Effector memory CD8-positive, alpha-beta T cell (primary cell): ENCODE results near the gene KCNJ13.
A peak's percentile ranks its signal among the peaks of the same experiment; 100 is the strongest.

Source experiments
- ATAC-seq: fragments of 150-1000 bp; cut with Tn5 transposase; replicated peaks from 2 replicates; pipeline ENCODE4 v1.10.0; 2021; ENCODE audit warnings: mild to moderate bottlenecking, moderate library complexity
- DNase-seq, 3 experiments: peaks; one replicate each; pipeline ENCODE4 v3.0.0; 2021
- H3K27ac Mint-ChIP-seq, 2 donors: one replicate each; pipeline ENCODE4 v1.8.0; 2022; ENCODE audit warnings: mild to moderate bottlenecking in 2 of 2, mixed read lengths in 2 of 2, moderate library complexity in 2 of 2
- H3K27me3 Mint-ChIP-seq, 2 donors: one replicate each; pipeline ENCODE4 v1.8.0; 2022; ENCODE audit warnings: mixed read lengths in 2 of 2
- H3K36me3 Mint-ChIP-seq: one replicate; pipeline ENCODE4 v1.8.0; 2022; ENCODE audit warnings: mild to moderate bottlenecking, moderate library complexity, mixed read lengths; ENCODE audit not compliant: insufficient read depth
- H3K4me1 Mint-ChIP-seq, 2 donors: one replicate each; pipeline ENCODE4 v1.8.0; 2022; ENCODE audit warnings: low read depth in 2 of 2, mixed read lengths in 2 of 2
- H3K4me3 Mint-ChIP-seq, 2 donors: one replicate each; pipeline ENCODE4 v1.8.0; 2022; ENCODE audit warnings: mild to moderate bottlenecking in 2 of 2, mixed read lengths in 2 of 2, moderate library complexity in 2 of 2
- H3K9me3 Mint-ChIP-seq, 2 donors: one replicate each; pipeline ENCODE4 v1.8.0; 2022; ENCODE audit warnings: mixed read lengths in 2 of 2
- total RNA-seq, 9 experiments: gene quantifications; one replicate each; lab custom pipeline; 2026; lab: John Stamatoyannopoulos, UW

KCNJ13 gene
- 0 to 0.67 (median 0) reads per million in 9 experiments for total RNA-seq

DNA sequence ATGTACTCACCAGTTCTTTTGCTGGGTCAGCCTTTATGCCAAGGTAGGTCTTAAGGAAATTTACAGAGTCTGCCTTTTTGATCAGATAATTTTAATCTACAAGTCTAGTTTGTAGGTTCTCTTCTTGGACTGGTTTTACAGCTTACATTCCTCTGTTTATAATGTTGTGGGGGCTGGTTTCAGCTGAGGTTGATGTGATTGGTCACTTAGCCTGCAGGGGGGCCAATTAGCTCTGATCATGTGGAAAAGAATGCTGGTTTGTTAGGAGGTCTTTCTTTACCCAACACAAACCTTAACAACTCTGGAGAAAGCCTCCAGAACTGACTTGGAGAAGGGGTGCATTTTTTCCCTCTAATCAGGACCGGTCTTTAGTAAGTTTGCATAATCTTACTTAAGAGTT, at the start of gene KCNJ13:
Gene KCNJ13, minus strand, starts transcription at position 131 of the 400 bp plus-strand sequence. CDS start 5,203 bp downstream, outside the sequence.
- DNase-seq = no peak
- no peaks in the 10 kb centered on the region for H3K9me3 Mint-ChIP-seq
- H3K27ac Mint-ChIP-seq = no peak within 1 kb of the TSS
- no peaks in the 10 kb centered on the region for H3K27me3 Mint-ChIP-seq
- H3K36me3 Mint-ChIP-seq = peaks cover 5% of the 10 kb centered on the region
- H3K4me3 Mint-ChIP-seq = no peak within 1 kb of the TSS
- peaks cover 12 to 24% of the 10 kb centered on the region in 2 donors for H3K4me1 Mint-ChIP-seq
- no peak for ATAC-seq

DNA sequence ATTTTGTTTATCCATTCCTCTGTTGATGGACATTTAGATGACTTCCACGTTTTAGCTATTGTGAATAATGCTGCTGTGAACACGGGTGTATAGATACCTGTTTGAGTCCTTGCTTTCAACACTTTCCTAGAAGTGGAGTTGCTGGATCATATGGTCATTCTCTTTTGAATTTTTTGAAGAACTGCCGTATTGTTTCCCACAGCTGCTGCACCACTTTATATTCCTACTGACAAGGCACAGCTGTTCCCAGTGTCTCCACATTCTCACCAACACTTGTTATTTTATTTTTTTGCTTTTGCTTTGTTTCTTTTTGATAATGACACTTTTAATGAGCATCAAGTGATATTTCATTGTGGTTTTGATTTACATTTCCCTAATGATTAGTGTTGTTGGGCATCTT, 41.4 kb upstream of the KCNJ13 start:
- H3K9me3 Mint-ChIP-seq = no peaks in the 10 kb centered on the region
- no peak overlapping the region for H3K4me3 Mint-ChIP-seq
- ATAC-seq (no peak), DNase-seq (no peak)
- H3K27ac Mint-ChIP-seq = no peak overlapping the region
- peaks cover 90% of the 10 kb centered on the region for H3K36me3 Mint-ChIP-seq
- peaks cover 0 to 3% of the 10 kb centered on the region in 2 donors for H3K4me1 Mint-ChIP-seq
- no peaks in the 10 kb centered on the region for H3K27me3 Mint-ChIP-seq

DNA sequence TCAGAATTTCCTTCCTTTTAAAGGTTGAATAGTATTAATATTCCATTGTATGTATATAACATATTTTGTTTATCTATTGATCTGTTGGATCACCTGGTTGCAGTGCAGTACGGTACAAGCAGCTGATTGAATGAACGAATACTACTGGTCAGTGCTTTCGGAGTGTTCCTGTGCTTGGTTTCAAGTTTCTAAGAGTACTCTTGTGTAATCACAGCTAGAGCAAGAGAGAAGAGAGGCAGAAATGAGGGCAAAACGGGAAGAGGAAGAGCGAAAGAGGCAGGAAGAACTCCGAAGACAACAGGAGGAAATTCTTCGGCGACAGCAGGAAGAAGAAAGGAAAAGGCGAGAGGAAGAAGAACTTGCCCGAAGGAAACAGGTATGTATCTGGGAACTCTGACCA, 40.3 kb upstream of the KCNJ13 start:
- no peak overlapping the region for H3K4me3 Mint-ChIP-seq
- H3K27ac Mint-ChIP-seq = peak overlapping the region in 1 of 2 donors; percentile 47
- peaks cover 0 to 3% of the 10 kb centered on the region in 2 donors for H3K4me1 Mint-ChIP-seq
- ATAC-seq (no peak), DNase-seq (no peak)
- peaks cover 90% of the 10 kb centered on the region for H3K36me3 Mint-ChIP-seq
- no peaks in the 10 kb centered on the region for H3K27me3 Mint-ChIP-seq
- H3K9me3 Mint-ChIP-seq = no peaks in the 10 kb centered on the region

DNA sequence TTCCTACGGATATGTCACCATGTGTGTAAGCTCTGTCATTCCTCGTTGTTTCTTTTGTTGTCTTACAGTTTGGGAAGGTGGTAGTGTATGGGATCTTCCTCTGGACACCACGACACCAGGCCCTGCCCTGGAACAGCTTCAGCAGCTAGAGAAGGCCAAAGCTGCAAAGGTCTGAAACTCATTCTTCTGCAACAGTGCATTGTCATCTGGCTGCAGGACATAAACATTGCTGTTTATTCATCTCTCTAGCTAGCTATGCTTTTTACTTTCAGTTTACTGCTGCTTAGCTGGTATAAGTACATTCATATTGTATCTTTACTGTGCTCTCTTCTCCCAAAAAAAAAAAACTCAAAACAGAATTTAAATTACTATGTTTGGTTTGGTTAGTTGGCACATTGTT, 39.2 kb upstream of the KCNJ13 start:
- H3K9me3 Mint-ChIP-seq = no peaks in the 10 kb centered on the region
- no peaks in the 10 kb centered on the region for H3K27me3 Mint-ChIP-seq
- H3K4me3 Mint-ChIP-seq = no peak overlapping the region
- peaks cover 0 to 3% of the 10 kb centered on the region in 2 donors for H3K4me1 Mint-ChIP-seq
- no peak for DNase-seq
- peaks cover 90% of the 10 kb centered on the region for H3K36me3 Mint-ChIP-seq
- peak overlapping the region in 1 of 2 donors; percentile 47 for H3K27ac Mint-ChIP-seq
- ATAC-seq = no peak

DNA sequence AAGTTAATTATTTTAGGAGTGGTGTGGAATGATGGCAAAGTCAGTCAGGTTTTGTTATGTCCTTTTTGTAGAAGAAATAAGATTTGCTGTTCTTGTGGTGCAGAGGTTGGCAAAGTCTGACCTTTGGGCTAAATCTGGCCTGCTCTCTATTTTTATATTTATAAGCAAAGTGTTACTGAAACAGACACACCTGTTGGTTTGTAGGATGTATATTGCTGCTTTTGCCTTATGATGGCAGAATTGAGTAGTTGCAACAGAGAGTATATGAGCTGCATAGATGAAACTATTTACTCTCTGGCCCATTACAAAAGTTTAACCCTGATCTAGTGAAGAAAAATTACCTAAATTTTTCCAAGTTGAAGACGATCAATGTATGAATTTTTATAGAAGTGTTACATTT, 34.1 kb upstream of the KCNJ13 start:
- Mint-ChIP-seq H3K9me3 (no peaks in the 10 kb centered on the region), H3K36me3 (peaks cover 80% of the 10 kb centered on the region), H3K27ac (peak overlapping the region in 1 of 2 donors; percentile 60), H3K4me1 (no peaks in the 10 kb centered on the region), H3K4me3 (no peak overlapping the region), H3K27me3 (no peaks in the 10 kb centered on the region)
- DNase-seq (no peak), ATAC-seq (no peak)

DNA sequence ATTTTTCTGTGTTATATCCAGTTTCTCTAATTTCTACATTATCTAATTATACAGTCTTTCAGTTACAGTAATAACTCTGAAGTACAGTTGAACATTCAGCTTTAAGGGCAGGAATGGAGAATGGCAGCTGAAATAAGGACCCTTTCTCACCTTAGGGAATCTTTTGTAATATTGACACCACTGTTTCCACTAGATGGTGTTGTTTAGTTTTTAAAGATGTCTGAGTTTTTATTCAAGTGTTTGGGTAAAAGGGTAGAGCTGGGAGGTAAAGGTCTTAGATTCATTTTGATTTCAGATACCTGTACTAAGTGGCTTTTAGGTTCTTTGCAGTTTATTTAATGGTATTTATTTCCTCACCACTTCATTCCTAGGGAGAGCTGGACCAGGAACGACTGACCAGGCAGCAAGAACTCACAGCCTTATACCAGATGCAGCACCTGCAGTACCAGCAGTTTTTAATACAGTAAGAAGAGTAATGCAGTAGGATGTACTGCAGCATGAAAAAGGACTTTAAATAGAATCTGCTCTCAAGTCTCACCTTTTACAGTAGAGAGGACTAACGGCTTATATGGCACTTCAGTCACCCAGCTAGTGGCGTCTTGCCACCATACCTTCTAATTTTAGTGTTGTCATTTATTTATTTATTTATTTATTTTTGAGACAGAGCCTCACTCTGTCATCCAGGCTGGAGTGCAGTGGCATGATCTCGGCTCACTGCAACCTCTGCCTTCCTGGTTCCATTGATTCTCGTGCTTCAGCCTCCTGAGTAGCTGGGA, 33.2 kb upstream of the KCNJ13 start:
- no peaks in the 10 kb centered on the region for H3K27me3 Mint-ChIP-seq
- no peaks in the 10 kb centered on the region for H3K9me3 Mint-ChIP-seq
- ATAC-seq = no peak

DNA sequence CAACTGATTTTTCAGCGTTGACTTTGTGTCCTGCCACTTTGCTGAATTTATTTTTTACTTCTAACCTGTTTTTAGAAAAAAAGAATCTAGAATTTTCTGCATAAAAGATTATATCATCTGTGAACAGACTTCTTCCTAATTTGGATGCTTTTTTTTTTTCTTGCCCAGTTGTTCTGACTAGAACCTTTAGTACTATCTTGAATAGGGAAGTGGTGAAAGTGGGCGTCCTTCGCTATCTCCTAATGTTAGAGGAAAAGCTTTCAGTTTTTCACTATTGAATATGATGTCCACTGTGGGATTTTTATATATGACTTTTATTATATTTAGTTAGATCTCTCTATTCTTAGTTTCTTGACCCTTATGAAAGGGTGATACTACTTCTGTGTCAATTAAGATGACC, 25.7 kb upstream of the KCNJ13 start:
- Mint-ChIP-seq H3K27me3 (no peaks in the 10 kb centered on the region), H3K4me3 (no peak overlapping the region), H3K9me3 (no peaks in the 10 kb centered on the region), H3K4me1 (peaks cover 0 to 4% of the 10 kb centered on the region in 2 donors), H3K36me3 (peaks cover 50% of the 10 kb centered on the region), H3K27ac (no peak overlapping the region)
- ATAC-seq = no peak
- DNase-seq = no peak

More for the DNA sequence above, 33.2 kb upstream of the KCNJ13 start:
- H3K4me1 Mint-ChIP-seq = no peaks in the 10 kb centered on the region
- no peak overlapping the region for H3K4me3 Mint-ChIP-seq
- peaks cover 77% of the 10 kb centered on the region for H3K36me3 Mint-ChIP-seq
- H3K27ac Mint-ChIP-seq = peak overlapping the region; percentile 60
- DNase-seq = no peak

DNA sequence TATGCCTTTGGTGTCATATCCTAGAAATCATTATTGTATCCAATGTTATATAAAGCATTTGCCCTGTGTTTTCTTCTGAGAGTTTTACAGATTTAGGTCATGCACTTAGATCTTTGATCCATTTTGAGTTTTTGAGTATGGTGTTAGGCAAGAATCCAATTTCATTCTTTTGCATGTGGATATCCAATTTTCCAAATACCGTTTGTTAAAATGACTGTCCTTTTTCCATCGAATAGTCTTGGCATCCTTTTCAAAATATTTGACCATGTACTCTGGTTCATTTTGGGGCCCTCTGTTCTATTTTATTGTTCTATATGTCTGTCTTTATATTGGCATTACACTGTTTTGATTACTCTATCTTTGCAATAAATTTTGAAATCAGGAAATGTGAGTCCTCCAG, 23.8 kb upstream of the KCNJ13 start:
- no peaks in the 10 kb centered on the region for H3K9me3 Mint-ChIP-seq
- H3K36me3 Mint-ChIP-seq = peaks cover 53% of the 10 kb centered on the region
- no peak for ATAC-seq
- peaks cover 0 to 4% of the 10 kb centered on the region in 2 donors for H3K4me1 Mint-ChIP-seq
- H3K27me3 Mint-ChIP-seq = no peaks in the 10 kb centered on the region
- no peak for DNase-seq
- H3K4me3 Mint-ChIP-seq = no peak overlapping the region
- no peak overlapping the region for H3K27ac Mint-ChIP-seq

DNA sequence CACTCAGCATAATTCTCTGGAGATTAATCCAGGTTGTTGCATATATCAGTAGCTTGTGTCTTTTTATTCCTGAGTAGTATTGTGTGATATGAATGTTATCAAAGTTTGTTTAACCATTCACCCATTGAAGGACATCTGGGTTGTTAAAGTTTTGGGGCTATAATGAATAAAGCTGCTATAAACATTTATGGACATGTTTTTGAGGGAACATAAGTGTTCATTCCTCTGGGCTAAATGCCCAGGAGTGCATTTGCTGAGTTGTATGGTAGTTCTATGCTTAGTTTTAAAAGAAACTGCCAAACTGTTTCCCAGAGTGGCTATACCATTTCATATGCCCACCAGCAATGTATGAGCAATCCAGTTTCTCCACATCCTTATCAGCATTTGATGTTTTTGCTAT, 21.8 kb upstream of the KCNJ13 start:
- Mint-ChIP-seq H3K27ac (no peak overlapping the region), H3K4me1 (no peaks in the 10 kb centered on the region), H3K27me3 (no peaks in the 10 kb centered on the region), H3K9me3 (no peaks in the 10 kb centered on the region), H3K4me3 (no peak overlapping the region), H3K36me3 (peaks cover 49% of the 10 kb centered on the region)
- DNase-seq (no peak), ATAC-seq (no peak)

DNA sequence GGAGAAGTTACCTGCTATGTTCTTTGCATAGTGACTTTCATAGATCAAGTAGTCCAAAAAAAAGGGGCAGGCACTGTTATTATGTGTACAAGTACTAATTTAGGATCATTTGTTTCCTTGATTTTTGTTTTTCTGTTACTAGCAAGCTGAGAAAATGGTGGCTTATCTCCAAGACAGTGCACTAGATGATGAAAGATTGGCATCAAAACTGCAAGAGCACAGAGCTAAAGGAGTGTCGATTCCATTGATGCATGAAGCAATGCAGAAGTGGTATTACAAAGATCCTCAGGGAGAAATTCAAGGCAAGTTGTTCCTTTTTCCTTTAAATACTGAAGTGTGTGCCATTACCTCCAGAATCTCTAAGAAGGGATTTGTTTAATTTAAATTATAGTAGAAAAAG, 19.6 kb upstream of the KCNJ13 start:
- no peak for DNase-seq
- Mint-ChIP-seq H3K36me3 (peaks cover 41% of the 10 kb centered on the region), H3K4me3 (no peak overlapping the region), H3K9me3 (no peaks in the 10 kb centered on the region), H3K4me1 (no peaks in the 10 kb centered on the region), H3K27ac (peak overlapping the region in 1 of 2 donors; percentile 30), H3K27me3 (no peaks in the 10 kb centered on the region)
- no peak for ATAC-seq

DNA sequence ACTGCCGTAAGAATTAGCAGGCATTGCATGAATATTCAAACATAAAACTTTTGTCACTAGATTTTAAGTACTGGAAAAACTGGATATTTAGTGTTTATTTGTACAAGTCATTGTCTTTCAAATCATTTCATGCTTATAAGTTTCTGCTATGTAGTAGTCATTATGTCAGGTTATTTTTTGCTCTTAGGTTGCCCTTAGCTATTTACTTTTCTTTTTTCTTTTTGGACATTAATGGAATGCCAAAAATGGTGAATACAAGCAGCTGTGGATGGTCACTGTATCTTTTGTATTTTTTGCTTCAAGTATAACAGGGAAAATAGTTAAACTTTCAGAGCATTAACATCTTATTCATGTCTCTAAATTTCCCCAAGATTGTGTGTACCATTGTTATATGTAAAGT, 18.6 kb upstream of the KCNJ13 start:
- Mint-ChIP-seq H3K27me3 (no peaks in the 10 kb centered on the region), H3K4me1 (no peaks in the 10 kb centered on the region), H3K4me3 (no peak overlapping the region), H3K36me3 (peaks cover 41% of the 10 kb centered on the region), H3K27ac (no peak overlapping the region), H3K9me3 (no peaks in the 10 kb centered on the region)
- DNase-seq (no peak), ATAC-seq (no peak)

DNA sequence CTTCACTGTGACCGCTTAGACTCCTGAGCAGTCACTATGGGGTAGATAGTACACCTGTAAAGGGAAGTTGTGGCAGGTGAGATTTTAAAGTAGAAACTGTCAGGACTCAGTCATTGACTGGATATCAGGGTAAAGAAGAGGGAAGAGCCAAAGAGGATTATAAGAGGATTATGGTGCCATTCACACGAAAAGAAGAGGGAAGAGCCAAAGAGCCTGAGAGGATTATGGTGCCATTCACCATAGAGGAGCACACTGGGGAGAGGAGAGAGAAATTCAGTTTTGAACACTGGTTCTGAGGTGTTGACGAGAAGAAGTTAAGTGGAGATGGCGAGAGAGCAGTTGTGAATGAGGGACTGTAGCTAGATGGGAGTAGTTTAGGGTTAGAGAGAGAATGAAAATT, 16.9 kb upstream of the KCNJ13 start:
- Mint-ChIP-seq H3K9me3 (no peaks in the 10 kb centered on the region), H3K4me1 (no peaks in the 10 kb centered on the region), H3K27me3 (no peaks in the 10 kb centered on the region), H3K36me3 (peaks cover 37% of the 10 kb centered on the region), H3K27ac (no peak overlapping the region), H3K4me3 (no peak overlapping the region)
- ATAC-seq = no peak
- DNase-seq = no peak

DNA sequence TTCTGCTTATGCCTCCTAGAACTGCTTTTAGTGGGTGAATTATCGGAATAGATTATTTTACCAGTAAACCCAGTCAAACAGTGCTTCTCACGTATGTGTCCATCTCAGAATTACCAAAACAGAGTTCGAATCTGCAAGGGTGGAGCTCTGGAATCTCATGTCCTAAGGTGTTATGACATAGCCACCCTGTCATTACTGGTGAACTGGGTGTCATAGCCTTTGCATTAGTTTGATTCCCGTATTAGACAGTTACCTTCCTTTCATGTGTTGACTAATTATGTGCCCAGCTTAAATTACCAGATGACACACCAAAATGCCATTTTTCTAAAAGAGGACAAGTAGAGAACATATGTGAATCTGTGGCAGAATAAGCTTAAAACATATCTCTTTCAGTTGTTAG, 15.2 kb upstream of the KCNJ13 start:
- Mint-ChIP-seq H3K36me3 (peaks cover 37% of the 10 kb centered on the region), H3K27ac (no peak overlapping the region), H3K4me3 (no peak overlapping the region), H3K9me3 (no peaks in the 10 kb centered on the region), H3K4me1 (no peaks in the 10 kb centered on the region), H3K27me3 (no peaks in the 10 kb centered on the region)
- no peak for DNase-seq
- ATAC-seq = no peak

DNA sequence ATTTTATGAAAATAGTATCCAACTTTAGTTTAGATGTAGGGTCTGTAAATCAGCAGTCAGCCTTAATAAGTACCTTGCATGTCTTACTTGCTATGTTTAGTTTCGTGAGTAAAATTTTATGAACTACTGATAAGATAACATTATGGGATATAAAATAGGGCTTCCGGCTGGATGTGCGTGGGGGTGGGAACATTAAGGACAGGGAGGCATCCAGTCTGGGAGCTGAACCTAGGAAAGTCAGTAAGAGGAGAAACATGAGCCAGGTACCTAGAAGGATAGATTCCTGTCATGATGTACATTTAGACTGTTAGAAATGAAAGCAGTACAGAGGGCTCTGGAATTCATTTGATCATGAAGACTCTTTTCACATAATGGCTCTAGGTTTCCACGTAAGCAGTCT, 12.7 kb upstream of the KCNJ13 start:
- peaks cover 28% of the 10 kb centered on the region for H3K36me3 Mint-ChIP-seq
- H3K9me3 Mint-ChIP-seq = no peaks in the 10 kb centered on the region
- H3K27me3 Mint-ChIP-seq = no peaks in the 10 kb centered on the region
- ATAC-seq = no peak
- H3K4me3 Mint-ChIP-seq = no peak overlapping the region
- no peak overlapping the region for H3K27ac Mint-ChIP-seq
- no peak for DNase-seq
- no peaks in the 10 kb centered on the region for H3K4me1 Mint-ChIP-seq
